Ascending aorta (tissue), 2 donors: ENCODE results near the gene VDR. TPM values are rescaled to one million over a fixed set of nuclear protein-coding genes. Genes with fewer than 3 reads are reported as not detected.

Experiments
- DNase-seq, 2 donors: peaks; one replicate each; pipeline ENCODE4 v3.0.0-alpha.2; 2019; ENCODE audit warnings: low spot score in 2 of 2
- H3K27ac ChIP-seq, 2 donors: fragments of 200-600 bp; sonication (generic); one replicate each; pipeline ENCODE4 v1.5.1; 2016 to 2017; ENCODE audit warnings: mild to moderate bottlenecking in 1 of 2
- H3K27me3 ChIP-seq: fragments of 200-600 bp; sonication (generic); one replicate; pipeline ENCODE4 v1.5.1; 2017
- H3K36me3 ChIP-seq, 2 donors: fragments of 200-600 bp; sonication (generic); one replicate each; pipeline ENCODE4 v1.5.1; 2016
- H3K4me1 ChIP-seq, 2 donors: fragments of 200-600 bp; sonication (generic); one replicate each; pipeline ENCODE4 v1.5.1; 2016 to 2017; ENCODE audit warnings: mild to moderate bottlenecking in 1 of 2
- H3K4me3 ChIP-seq, 2 donors: fragments of 200-600 bp; sonication (generic); one replicate each; pipeline ENCODE4 v1.5.1; 2016 to 2017; ENCODE audit warnings: mild to moderate bottlenecking in 1 of 2
- H3K9me3 ChIP-seq, 2 donors: fragments of 200-600 bp; sonication (generic); one replicate each; pipeline ENCODE4 v1.5.1; 2016
- intact Hi-C: fragments of 100-400 bp; cut with DNase I; formaldehyde crosslinking; loops from one replicate; pipeline ENCODE4 v1.15.1; 2023
- total RNA-seq: library from RNA; depleted of rRNA; stranded (reverse); fragments of >200 nt; gene quantifications from one replicate; pipeline ENCODE4 v1.1.0, GENCODE V29; 2016
- TF ChIP-seq, protein P1 (sequence below), 3 experiments: fragments of 200-600 bp in 2 of 3; fragments of 450-650 bp in 1 of 3; sonication (generic) in 2 of 3; IDR thresholded peaks; one replicate each; pipeline ENCODE4 v1.5.1; 2016 to 2019; ENCODE audit warnings: antibody characterized with exemption in 3 of 3, mild to moderate bottlenecking in 1 of 3, moderate library complexity in 1 of 3

Gene VDR
- total RNA-seq, 1 donor from 2014 or later: 13.1 TPM

- intact Hi-C loops: no loop called here
- Histone ChIP-seq H3K27me3 (no peaks in the 10 kb centered on the region), H3K36me3 (peaks cover 0 to 4% of the 10 kb centered on the region in 2 donors), H3K4me1 (peaks cover 0 to 3% of the 10 kb centered on the region in 2 donors), H3K27ac (no peak overlapping the region), H3K9me3 (no peaks in the 10 kb centered on the region), H3K4me3 (no peak overlapping the region)
- TF ChIP-seq, protein P1, sequence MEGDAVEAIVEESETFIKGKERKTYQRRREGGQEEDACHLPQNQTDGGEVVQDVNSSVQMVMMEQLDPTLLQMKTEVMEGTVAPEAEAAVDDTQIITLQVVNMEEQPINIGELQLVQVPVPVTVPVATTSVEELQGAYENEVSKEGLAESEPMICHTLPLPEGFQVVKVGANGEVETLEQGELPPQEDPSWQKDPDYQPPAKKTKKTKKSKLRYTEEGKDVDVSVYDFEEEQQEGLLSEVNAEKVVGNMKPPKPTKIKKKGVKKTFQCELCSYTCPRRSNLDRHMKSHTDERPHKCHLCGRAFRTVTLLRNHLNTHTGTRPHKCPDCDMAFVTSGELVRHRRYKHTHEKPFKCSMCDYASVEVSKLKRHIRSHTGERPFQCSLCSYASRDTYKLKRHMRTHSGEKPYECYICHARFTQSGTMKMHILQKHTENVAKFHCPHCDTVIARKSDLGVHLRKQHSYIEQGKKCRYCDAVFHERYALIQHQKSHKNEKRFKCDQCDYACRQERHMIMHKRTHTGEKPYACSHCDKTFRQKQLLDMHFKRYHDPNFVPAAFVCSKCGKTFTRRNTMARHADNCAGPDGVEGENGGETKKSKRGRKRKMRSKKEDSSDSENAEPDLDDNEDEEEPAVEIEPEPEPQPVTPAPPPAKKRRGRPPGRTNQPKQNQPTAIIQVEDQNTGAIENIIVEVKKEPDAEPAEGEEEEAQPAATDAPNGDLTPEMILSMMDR (IDR thresholded peaks at IDR 0.05): no peak
- DNase-seq: no peak
These were observed 47.8 kb downstream of the VDR start for GRCh38 chr12:47856721-47857575.

DNA sequence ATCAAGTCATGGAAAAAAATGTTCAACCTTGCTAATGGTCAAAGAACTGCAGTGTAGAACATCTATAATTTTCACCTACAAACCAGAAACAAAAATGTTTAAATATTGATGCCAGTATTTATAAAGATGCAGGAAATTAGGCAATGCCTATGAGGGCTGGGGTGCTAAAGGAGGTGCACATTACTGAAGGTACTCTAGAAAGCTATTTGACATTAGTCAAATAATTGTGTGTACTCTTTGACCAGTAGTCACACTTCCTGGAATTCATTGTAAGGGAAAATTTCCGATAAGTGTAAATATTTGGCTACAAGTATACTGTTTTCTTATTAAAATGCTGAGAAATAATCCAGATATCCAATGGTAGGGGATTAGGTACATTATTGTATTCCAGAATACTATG lies 48.7 kb downstream of the VDR start:
- no peak overlapping the region for H3K27ac ChIP-seq
- no peak for DNase-seq
- no peak overlapping the region for H3K4me3 ChIP-seq
- no peaks in the 10 kb centered on the region for H3K9me3 ChIP-seq
- H3K27me3 ChIP-seq: no peaks in the 10 kb centered on the region
- TF ChIP-seq, protein P1 (IDR thresholded peaks at IDR 0.05): no peak
- intact Hi-C loops: no loop called here
- peaks cover 0 to 3% of the 10 kb centered on the region in 2 donors for H3K4me1 ChIP-seq
- H3K36me3 ChIP-seq: peaks cover 0 to 4% of the 10 kb centered on the region in 2 donors

- no peaks in the 10 kb centered on the region for H3K27me3 ChIP-seq
- H3K9me3 ChIP-seq: no peaks in the 10 kb centered on the region
- TF ChIP-seq, protein P1 (IDR thresholded peaks at IDR 0.05): no peak
- H3K4me1 ChIP-seq: peaks cover 0 to 3% of the 10 kb centered on the region in 2 donors
- H3K36me3 ChIP-seq: peaks cover 0 to 4% of the 10 kb centered on the region in 2 donors
- no peak overlapping the region for H3K27ac ChIP-seq
- no peak overlapping the region for H3K4me3 ChIP-seq
- DNase-seq: no peak
- intact Hi-C loops: no loop called here
These were observed 49.3 kb downstream of the VDR start for GRCh38 chr12:47855502-47855901.

DNA sequence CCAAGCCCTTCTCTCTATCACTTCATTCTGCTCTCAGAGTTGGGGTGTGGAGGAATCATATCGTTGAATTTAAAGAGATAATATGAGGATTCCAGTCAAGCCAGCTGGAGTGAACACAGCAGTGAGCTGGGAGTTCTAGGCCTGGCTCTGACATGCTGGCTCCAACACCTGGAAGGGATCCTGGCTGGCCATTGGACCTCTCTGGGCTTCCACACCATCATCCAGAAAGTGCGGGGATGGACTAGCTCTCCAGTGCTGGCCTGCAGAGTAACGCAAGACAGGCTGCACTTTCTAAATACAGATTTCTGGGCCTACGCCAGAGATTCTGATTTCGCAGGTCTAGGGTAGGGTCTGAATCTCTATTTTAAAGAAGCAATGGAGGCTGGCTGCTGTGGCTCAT lies 50.3 kb downstream of the VDR start:
- H3K27me3 ChIP-seq: no peaks in the 10 kb centered on the region
- H3K27ac ChIP-seq: no peak overlapping the region
- DNase-seq: no peak
- peaks cover 0 to 4% of the 10 kb centered on the region in 2 donors for H3K36me3 ChIP-seq
- no peaks in the 10 kb centered on the region for H3K9me3 ChIP-seq
- no peak overlapping the region for H3K4me3 ChIP-seq
- peaks cover 0 to 3% of the 10 kb centered on the region in 2 donors for H3K4me1 ChIP-seq
- TF ChIP-seq, protein P1 (IDR thresholded peaks at IDR 0.05): no peak
- intact Hi-C loops: no loop called here

GRCh38 chr12:47852096-47852571 lies 52.7 kb downstream of the VDR start:
- no peaks in the 10 kb centered on the region for H3K9me3 ChIP-seq
- TF ChIP-seq, protein P1 (IDR thresholded peaks at IDR 0.05): no peak
- H3K4me3 ChIP-seq: no peak overlapping the region
- peaks cover 0 to 3% of the 10 kb centered on the region in 2 donors for H3K4me1 ChIP-seq
- intact Hi-C loops: no loop called here
- H3K27ac ChIP-seq: no peak overlapping the region
- no peaks in the 10 kb centered on the region for H3K27me3 ChIP-seq
- DNase-seq: no peak
- H3K36me3 ChIP-seq: peaks cover 0 to 4% of the 10 kb centered on the region in 2 donors
